K562 (cell line): Measurements from ENCODE around the gene EGFR.

Experiments
- CREB1 ChIP-seq, 2 experiments: sonication (generic) in 1 of 2; formaldehyde crosslinking in 1 of 2; IDR thresholded peaks; 2 replicates each; pipeline versions ENCODE4 v1.6.1 to v1.8.0; 2012 to 2022; ENCODE audit warnings: inconsistent platforms in 1 of 2, mild to moderate bottlenecking in 1 of 2, missing genetic modification reagents in 1 of 2, moderate library complexity in 1 of 2
- ELK1 ChIP-seq: sonication (generic); formaldehyde crosslinking; IDR thresholded peaks from 2 replicates; pipeline ENCODE4 v1.8.1; 2022; ENCODE audit warnings: missing genetic modification reagents
- EP300 ChIP-seq: IDR thresholded peaks from 2 replicates; pipeline ENCODE4 v1.6.1; 2012; ENCODE audit warnings: low read length, improper control_type of control experiment
- FOXA1 ChIP-seq: fragments of 450-650 bp; IDR thresholded peaks from 2 replicates; pipeline ENCODE4 v1.6.1; 2016; ENCODE audit warnings: mild to moderate bottlenecking, borderline replicate concordance
- MYC ChIP-seq, 2 experiments: fragments of 250-450 bp in 1 of 2; sonication (Bioruptor Pico) in 1 of 2; IDR thresholded peaks; 2 replicates each; pipeline versions ENCODE4 v1.5.1 to v1.6.1; 2012 to 2021; ENCODE audit warnings: low read depth in 2 of 2, borderline replicate concordance in 1 of 2, improper control_type of control experiment in 1 of 2, low read length in 1 of 2, mild to moderate bottlenecking in 1 of 2, moderate library complexity in 1 of 2
- NFIC ChIP-seq: fragments of 450-650 bp; IDR thresholded peaks from 2 replicates; pipeline ENCODE4 v1.6.1; 2017; ENCODE audit warnings: mild to moderate bottlenecking, inconsistent platforms
- POLR2A ChIP-seq: fragments of 450-650 bp; conservative IDR thresholded peaks from 2 replicates; pipeline ENCODE4 v1.6.1; 2016
- ZNF143 ChIP-seq: sonication (generic); formaldehyde crosslinking; IDR thresholded peaks from 2 replicates; pipeline ENCODE4 v1.9.0; 2022; ENCODE audit warnings: mild to moderate bottlenecking, missing genetic modification reagents
- ZNF232 ChIP-seq: sonication (generic); formaldehyde crosslinking; IDR thresholded peaks from 2 replicates; pipeline ENCODE4 v1.8.0; 2022; ENCODE audit warnings: mild to moderate bottlenecking, missing genetic modification reagents
- ZNF280A ChIP-seq: fragments of 450-650 bp; IDR thresholded peaks from 2 replicates; pipeline ENCODE4 v1.6.1; 2018; ENCODE audit warnings: mild to moderate bottlenecking, low read depth; ENCODE audit not compliant: partially characterized antibody

GRCh38 chr7:55140221-55140940 lies 121.6 kb downstream of the EGFR start:
- no peak for TF ChIP-seq ZNF232 (CRISPR knock-in tag)
- TF ChIP-seq MYC (IDR thresholded peaks at IDR 0.05; ENCODE audit: low read depth, low read length): no peak
- TF ChIP-seq MYC (CRISPR knock-in tag; IDR thresholded peaks at IDR 0.05; ENCODE audit: borderline replicate concordance, low read depth): no peak
- TF ChIP-seq ELK1 (CRISPR knock-in tag): no peak
- no peak for TF ChIP-seq ZNF143 (CRISPR knock-in tag)
- no peak for TF ChIP-seq NFIC
- TF ChIP-seq EP300: no peak
- no peak for TF ChIP-seq ZNF280A
- no peak for TF ChIP-seq CREB1 (IDR thresholded peaks at IDR 0.05)
- no peak for TF ChIP-seq CREB1 (CRISPR knock-in tag; IDR thresholded peaks at IDR 0.05)
- no peak for TF ChIP-seq POLR2A
- TF ChIP-seq FOXA1: no peak
